Esophagus squamous epithelium (tissue), 4 donors: Measurements from ENCODE around the gene TCF19.

ENCODE experiments used
- POLR2A ChIP-seq, 4 donors: fragments of 450-650 bp; IDR thresholded peaks; one replicate each; pipeline ENCODE4 v1.6.1; 2017; ENCODE audit warnings: antibody characterized with exemption in 4 of 4, mild to moderate bottlenecking in 4 of 4, moderate library complexity in 3 of 4
- TF ChIP-seq, protein P1 (sequence below), 6 experiments: fragments of 450-650 bp in 4 of 6; fragments of 200-600 bp in 2 of 6; sonication (generic) in 2 of 6; IDR thresholded peaks; one replicate each; pipeline ENCODE4 v1.5.1; 2016 to 2019; ENCODE audit warnings: antibody characterized with exemption in 6 of 6, mild to moderate bottlenecking in 4 of 6, moderate library complexity in 4 of 6

DNA sequence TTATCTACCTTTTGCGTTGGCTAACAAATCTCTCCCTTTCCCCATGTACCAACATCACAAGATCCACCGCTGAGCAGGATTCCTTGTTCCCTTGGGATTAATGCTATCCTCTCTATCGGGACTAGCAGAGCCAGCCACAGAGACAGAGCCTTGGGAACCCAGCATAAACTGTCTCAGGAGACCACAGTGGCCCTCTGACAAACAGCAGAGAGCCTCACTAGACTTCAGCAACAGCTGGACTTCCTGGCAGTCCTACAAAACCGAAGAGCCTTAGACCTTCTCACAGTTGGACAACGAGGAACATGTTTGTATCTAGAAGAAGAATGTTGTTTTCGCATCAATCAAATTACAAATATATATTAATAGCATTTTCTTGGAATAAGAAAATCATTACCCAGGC lies 51.7 kb downstream of the TCF19 start:
- TF ChIP-seq, protein P1, sequence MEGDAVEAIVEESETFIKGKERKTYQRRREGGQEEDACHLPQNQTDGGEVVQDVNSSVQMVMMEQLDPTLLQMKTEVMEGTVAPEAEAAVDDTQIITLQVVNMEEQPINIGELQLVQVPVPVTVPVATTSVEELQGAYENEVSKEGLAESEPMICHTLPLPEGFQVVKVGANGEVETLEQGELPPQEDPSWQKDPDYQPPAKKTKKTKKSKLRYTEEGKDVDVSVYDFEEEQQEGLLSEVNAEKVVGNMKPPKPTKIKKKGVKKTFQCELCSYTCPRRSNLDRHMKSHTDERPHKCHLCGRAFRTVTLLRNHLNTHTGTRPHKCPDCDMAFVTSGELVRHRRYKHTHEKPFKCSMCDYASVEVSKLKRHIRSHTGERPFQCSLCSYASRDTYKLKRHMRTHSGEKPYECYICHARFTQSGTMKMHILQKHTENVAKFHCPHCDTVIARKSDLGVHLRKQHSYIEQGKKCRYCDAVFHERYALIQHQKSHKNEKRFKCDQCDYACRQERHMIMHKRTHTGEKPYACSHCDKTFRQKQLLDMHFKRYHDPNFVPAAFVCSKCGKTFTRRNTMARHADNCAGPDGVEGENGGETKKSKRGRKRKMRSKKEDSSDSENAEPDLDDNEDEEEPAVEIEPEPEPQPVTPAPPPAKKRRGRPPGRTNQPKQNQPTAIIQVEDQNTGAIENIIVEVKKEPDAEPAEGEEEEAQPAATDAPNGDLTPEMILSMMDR (IDR thresholded peaks at IDR 0.05) = no peak
- no peak for TF ChIP-seq POLR2A (IDR thresholded peaks at IDR 0.05)
